GM21825 (cell line): Measurements from ENCODE around the gene HMGCS1.
"Not testable (repeated sequence)": the region's sequence is repeated elsewhere in the genome, so short reads cannot be mapped to it uniquely, and the experiment has no call there.

Experiments used
- ATAC-seq: cut with Tn5 transposase; IDR thresholded peaks from one replicate; pipeline ENCODE4 v1.9.1; 2021; ENCODE audit warnings: mild to moderate bottlenecking, moderate library complexity; ENCODE audit not compliant: unreplicated experiment

The HMGCS1 gene

GRCh38 chr5:43313035-43313853 is at the start of gene HMGCS1:
Gene HMGCS1, minus strand, starts transcription at chr5:43313412. Its CDS starts 14,447 bp downstream, at chr5:43298965.
- peak; percentile 93 for ATAC-seq

GRCh38 chr5:43358726-43359125 is 45.5 kb upstream of the HMGCS1 start:
- no peak for ATAC-seq

- ATAC-seq = no peak
Observed at GRCh38 chr5:43358301-43358700, 45.1 kb upstream of the HMGCS1 start.

DNA sequence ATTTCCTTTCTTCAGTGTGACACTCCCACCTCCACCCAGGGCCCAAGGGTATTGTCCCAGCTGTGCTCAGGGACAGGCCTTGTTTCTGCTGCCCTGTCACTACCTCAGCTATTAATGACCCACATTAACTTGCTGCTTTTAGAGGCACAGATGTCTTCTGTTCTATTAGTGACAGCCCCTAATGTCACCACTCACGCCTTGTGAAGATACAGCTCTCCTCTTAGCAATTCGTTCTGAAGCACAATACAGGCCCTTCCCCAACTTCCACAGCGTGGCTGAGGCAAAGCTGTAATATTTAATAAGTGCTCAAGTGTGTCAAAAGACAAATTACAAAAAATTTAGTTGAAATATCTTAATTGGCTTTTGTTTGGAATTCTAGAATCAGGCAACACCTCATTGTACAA is 44.7 kb upstream of the HMGCS1 start:
- ATAC-seq = no peak

- ATAC-seq = no peak
Observed at GRCh38 chr5:43357067-43357466, 43.9 kb upstream of the HMGCS1 start.

DNA sequence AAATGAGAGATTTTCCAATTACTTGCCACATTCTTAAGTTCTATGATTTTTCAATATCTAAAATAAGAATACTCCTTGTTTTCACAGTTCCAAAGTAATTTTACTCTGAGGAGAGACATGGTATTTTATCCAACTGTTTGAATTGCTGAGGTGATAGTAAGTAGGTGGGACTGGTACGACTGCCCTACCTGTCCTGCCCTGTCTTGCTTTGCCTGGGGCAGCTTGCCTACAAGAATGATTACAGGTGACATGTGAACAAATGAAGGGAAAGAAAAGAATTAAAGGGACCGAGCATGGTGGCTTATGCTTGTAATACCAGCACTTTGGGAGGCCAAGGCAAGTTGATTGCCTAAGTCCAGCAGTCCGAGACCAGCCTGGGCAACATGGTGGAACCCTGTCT is 41.6 kb upstream of the HMGCS1 start:
- no peak for ATAC-seq

- no peak for ATAC-seq
Observed at GRCh38 chr5:43353668-43354067, 40.5 kb upstream of the HMGCS1 start.

DNA sequence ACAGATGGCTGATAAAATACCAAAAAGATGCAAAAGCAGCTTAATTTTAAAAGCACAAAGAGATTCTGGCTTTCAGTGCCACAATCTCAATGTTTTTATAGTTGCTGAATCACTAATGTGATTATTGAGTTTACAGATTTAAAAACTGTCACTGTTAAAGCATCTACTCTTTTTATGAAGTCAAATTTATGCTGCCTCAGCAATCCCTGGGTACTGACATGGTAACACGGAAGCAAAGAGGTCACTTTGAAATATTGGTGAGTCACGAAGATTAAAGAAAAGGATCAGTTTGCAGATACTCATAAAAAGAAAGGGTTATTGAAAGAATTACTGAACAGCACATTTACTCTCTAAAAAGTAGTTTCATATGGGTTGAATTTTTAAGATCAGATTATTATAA is 39.7 kb upstream of the HMGCS1 start:
- ATAC-seq = no peak

GRCh38 chr5:43352131-43352530 is 38.9 kb upstream of the HMGCS1 start:
- ATAC-seq = no peak

DNA sequence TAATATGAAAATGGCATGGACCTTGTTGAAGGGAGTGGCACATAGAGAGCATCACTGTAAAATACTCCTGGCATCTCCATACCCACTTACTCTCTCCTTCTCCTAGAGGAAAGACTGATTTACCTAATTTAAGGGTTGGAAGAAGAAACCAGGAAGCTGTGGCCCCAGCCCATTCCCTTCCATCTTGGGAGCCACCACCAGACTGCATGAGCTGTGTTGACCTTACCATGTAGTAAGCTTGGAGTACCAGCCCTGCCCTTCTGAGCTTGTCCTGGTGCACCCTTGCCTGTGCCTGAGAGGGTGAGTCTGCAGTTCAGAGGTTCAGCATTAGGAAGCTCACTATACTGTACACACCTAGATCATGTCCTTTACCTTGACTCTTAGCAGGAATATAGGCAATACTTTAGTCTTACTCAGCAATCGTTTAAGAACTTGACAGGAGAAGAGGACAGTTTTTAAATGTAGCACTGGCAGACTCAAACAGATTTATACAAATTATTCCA is 35.7 kb upstream of the HMGCS1 start:
- ATAC-seq = no peak

DNA sequence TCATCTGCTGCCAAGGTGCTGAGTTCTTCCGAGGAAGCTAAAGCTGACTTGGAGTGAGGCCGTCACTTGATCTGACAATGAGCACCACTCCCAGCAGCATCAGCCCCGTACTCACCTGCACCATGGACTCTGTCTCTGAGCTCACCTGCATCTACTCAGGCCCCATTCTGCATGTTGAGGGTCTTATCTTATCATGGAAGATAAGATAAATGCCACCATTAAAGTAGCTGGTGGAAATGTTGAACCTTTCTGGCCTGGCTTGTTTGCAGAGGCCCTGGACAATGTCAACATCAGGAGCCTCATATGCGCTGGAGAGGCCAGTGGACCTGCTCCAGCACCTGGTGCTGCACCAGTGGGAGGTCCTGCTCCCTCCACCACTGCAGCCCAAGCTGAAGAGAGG is 35.0 kb upstream of the HMGCS1 start:
- no peak for ATAC-seq

DNA sequence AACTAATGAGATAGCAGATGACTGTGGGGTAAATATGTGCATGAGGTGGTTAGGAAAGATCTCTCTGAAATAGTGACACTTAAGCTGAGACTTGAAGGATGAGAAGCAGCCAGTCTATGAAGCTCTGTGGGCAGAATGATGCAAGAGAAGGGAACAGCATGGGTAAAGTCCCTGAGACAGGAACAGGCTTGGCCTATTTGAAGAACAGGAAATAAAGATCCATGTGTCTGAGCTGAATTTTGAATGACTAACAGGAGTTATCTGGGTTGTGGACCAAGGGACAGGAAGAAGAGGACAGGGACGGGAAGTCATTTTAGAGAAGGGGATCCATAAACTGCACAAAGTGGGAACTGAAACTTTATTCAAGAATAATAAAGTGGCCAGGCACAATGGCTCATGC is 25.6 kb upstream of the HMGCS1 start:
- ATAC-seq = no peak

DNA sequence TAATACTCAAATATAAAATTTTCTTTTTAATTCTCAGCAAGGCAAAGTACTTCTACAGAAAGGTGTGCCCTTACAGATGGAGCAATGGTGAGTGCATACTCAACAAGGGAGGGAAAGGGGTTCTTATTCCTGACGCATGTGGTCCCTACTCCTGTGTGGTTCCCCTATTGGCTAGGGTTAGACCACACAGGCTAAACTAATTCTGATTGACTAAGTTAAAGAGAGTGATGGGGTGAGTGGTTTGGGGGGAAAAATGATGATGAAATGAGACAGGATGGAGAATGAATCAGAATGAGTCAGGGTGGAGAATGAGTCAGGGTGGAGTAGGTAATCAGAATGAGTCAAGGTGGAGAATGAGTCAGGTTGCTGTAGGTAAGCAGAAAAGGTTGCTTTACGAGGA is 22.9 kb upstream of the HMGCS1 start:
- no peak for ATAC-seq

DNA sequence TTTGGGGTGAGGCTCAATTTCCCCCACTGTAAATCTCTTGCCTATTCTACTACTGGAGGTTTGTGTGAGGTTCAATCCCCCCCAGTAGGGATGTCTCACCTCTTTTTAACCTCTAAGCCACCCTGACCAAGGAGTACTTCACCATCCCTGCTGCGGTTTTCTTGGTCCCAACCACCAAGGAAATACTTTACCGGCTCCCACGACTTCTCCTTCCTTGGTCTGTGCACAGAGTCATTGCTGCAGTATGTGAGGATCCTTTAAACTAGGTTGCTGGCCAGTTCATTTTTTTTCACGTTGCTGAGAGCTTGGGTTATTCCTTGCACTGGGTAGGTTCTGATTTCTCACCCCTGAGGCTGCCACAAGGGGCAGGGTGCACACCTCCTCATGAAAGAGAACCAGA is 22.5 kb upstream of the HMGCS1 start:
- no peak for ATAC-seq

- no peak for ATAC-seq
Observed at GRCh38 chr5:43332401-43332800, 19.2 kb upstream of the HMGCS1 start.

DNA sequence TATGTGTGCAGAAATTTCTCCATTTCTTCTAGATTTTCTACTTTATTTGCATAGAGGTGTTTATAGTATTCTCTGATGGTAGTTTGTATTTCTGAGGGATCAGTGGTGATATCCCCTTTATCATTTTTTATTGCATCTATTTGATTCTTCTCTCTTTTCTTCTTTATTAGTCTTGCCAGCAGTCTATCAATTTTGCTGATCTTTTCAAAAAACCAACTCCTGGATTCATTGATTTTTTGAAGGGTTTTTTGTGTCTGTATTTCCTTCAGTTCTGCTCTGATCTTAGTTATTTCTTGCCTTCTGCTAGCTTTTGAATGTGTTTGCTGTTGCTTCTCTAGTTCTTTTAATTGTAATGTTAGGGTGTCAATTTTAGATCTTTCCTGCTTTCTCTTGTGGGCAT is 12.4 kb upstream of the HMGCS1 start:
- ATAC-seq = not testable (repeated sequence)

DNA sequence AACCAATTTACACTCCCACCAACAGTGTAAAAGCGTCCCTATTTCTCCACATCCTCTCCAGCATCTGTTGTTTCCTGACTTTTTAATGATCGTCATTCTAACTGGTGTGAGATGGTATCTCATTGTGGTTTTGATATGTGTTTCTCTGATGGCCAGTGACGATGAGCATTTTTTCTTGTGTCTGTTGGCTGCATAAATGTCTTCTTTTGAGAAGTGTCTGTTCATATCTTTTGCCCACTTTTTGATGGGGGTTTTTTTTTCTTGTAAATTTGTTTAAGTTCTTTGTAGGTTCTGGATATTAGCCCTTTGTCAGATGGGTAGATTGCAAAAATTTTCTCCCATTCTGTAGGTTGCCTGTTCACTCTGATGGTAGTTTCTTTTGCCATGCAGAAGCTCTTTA is 10.3 kb upstream of the HMGCS1 start:
- not testable (repeated sequence) for ATAC-seq

- ATAC-seq = no peak
Observed at GRCh38 chr5:43320846-43321245, 7.6 kb upstream of the HMGCS1 start.

DNA sequence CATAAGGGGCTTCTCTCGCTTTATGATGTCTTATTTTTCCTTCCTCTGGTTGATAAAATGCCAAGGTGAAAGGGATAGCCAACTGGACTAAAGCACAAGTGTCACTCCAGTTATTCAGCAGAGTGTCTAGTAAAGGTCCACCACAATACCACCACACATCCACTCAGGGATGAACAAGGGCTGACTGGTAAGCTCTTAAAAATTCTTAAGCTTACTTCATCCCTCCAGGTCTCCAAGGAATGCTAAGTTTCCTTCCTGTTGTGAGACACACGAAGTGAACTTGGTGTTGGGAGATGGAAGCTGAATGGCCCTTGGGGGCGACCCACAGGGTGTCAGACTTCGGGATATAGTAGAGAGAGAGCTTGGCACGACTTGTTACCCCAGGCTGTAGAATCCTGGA is 3.2 kb upstream of the HMGCS1 start:
- no peak for ATAC-seq

GRCh38 chr5:43315682-43316081 is 2.5 kb upstream of the HMGCS1 start:
- ATAC-seq = no peak

DNA sequence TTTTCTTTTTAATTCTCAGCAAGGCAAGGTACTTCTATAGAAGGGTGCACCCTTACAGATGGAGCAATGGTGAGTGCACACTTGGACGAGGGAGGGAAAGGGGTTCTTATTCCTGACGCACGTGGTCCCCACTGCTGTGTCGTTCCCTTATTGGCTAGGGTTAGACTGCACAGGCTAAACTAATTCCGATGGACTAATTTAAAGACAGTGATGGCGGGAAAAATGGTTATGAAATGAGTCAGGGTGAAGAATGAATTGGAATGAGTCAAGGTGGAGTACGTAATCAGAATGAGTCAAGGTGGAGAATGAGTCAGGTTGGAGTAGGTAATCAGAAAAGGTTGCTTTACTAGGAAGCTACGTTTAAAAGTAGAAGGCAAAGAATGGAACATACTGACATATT is 2.1 kb upstream of the HMGCS1 start:
- ATAC-seq = no peak

- no peak for ATAC-seq
Observed at GRCh38 chr5:43314724-43315123, 1.5 kb upstream of the HMGCS1 start.
